Epithelial cell of esophagus (primary cell): ENCODE results near the gene SFSWAP.
"Not testable (repeated sequence)": the region's sequence is repeated elsewhere in the genome, so short reads cannot be mapped to it uniquely, and the experiment has no call there.

ENCODE experiments used
- DNase-seq: peaks from one replicate; pipeline ENCODE4 v3.0.0; 2010; ENCODE audit warnings: low read depth
- H3K4me3 ChIP-seq: 2 replicates; pipeline ENCODE4 v1.5.1; 2011; ENCODE audit warnings: mild to moderate bottlenecking, low read length, control low read depth
- CTCF ChIP-seq: IDR thresholded peaks from 2 replicates; pipeline ENCODE4 v1.5.1; 2011; ENCODE audit warnings: low read depth, mild to moderate bottlenecking, low read length, control low read depth, inconsistent platforms; ENCODE audit not compliant: insufficient read depth; ENCODE audit errors: missing control alignments

Gene SFSWAP

DNA sequence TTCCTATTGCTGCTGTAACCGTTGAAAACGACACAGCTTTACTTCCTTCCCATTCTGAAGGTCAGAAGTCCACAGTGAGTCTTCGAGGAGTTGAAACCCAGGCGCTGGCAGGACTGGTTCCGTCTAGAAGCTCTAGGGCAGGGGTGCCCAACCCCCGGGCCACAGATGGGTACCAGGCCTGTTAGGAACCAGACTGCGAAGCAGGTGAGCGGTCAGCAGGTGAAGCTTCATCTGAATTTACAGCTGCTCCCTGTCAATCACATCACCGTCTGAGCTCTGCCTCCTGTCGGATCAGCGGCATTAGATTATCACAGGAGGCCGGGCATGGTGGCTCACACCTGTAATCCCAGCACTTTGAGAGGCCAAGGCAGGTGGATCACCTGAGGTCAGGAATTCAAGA, 12.6 kb upstream of the SFSWAP start:
- no peak for TF ChIP-seq CTCF
- DNase-seq, result no peak

DNA sequence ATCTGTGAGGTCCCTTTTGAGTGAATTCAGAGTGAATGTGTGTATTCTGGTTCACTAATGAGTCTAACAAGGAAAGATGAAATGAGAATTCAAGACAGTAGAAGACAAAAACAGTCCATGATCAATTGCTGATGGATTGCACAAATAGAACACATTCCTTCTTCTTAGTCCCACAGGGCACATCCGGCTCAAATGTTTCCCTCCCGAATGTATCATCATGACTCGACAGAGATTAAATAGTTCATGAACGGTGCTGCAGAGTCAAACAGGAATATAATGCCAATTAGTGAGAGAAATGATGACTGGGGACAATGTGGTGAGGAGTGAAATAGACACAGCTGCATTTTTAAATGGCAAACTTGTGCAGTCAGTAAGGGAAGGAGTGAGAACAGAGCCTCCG, 11.5 kb upstream of the SFSWAP start:
- H3K4me3 ChIP-seq, result no peak overlapping the region
- no peak for TF ChIP-seq CTCF
- peak; percentile 32 for DNase-seq

More for the DNA sequence above, 12.6 kb upstream of the SFSWAP start:
- H3K4me3 ChIP-seq, result no peak overlapping the region

- DNase-seq, result no peak
- no peak for TF ChIP-seq CTCF
- no peak overlapping the region for H3K4me3 ChIP-seq
Measured at GRCh38 chr12:131700271-131700670, 10.6 kb upstream of the SFSWAP start.

DNA sequence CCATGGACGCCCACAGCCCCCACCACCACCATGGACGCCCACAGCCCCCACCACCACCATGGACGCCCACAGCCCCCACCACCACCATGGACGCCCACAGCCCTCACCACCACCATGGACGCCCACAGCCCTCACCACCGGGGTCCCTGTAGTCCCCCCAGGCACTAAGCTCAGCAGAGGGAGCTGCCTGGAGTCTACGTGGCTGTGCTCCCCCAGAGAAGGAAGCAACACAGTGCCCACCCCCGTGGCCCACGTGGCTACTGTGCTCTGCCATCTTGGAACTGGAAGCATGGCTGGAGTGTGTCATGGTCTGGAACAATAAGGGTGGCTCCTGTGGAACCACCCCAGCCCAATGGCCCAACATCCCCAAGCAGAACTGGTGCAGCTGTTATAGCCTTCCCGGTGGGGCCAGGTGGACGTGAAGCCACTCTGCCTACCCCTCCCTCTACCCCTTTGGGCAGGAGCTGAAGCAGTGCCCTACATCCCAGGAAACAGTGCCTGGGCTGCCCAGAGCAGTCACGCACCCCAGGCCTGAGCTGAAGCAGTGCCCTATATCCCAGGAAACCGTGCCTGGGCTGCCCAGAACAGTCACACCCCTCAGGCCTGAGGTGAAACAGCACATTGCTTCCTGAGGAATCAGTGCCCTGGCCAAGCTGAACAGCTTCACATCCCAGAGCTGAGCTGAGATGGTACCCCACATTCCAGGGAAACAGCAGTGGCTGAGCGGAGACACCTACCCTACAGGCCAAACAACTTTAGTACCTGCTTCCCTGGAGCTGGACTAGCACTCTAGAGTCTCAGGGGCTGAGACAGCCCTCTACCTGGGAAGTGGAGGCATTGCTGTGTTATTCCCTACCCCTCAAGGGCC, 9.0 kb upstream of the SFSWAP start:
- DNase-seq, result no peak
- no peak overlapping the region for H3K4me3 ChIP-seq
- no peak for TF ChIP-seq CTCF

GRCh38 chr12:131702573-131702877, 8.4 kb upstream of the SFSWAP start:
- DNase-seq, result no peak
- H3K4me3 ChIP-seq, result no peak overlapping the region
- TF ChIP-seq CTCF, result no peak

DNA sequence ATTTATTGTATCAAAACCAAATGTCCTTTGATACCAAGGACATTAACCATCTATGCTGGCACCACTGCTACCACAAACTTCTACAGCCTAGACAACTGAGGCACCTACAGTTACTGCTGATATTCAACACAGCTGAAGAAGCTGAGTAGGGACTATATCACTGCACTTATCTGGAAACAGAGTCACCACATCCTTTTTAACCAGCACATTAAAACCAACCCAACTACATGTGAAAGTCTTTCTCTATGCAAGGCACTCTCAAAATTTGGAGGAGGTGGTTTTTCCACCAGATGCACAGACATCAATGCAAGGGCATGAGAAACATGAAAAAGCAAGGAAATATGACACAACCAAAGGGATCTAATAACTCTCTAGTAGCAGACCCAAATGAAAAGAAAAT, 7.7 kb upstream of the SFSWAP start:
- no peak for TF ChIP-seq CTCF
- no peak overlapping the region for H3K4me3 ChIP-seq

GRCh38 chr12:131704509-131704908, 6.4 kb upstream of the SFSWAP start:
- no peak for DNase-seq
- H3K4me3 ChIP-seq, result no peak overlapping the region
- TF ChIP-seq CTCF, result no peak

More for the DNA sequence above, 7.7 kb upstream of the SFSWAP start:
- no peak for DNase-seq

DNA sequence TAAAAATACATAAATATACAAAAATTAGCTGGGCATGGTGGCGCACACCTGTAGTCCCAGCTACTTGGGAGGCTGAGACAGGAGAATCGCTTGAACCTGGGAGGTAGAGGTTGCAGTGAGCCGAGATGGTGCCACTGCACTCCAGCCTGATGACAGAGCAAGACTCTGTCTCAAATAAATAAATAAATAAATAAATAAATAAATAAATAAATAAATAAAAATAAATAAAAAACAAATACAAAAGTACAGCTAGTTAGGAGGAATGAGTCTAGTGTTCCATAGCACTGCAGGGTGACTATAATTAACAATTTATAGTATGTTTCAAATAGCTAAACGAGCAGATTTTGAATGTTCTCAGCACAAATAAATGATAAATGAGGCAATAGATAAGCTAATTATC, 4.2 kb upstream of the SFSWAP start:
- not testable (repeated sequence) for DNase-seq, H3K4me3 ChIP-seq
